ENCODE data around the gene NLGN4Y.
A peak's percentile ranks its signal among the peaks of the same experiment; 100 is the strongest.

The NLGN4Y gene

DNA sequence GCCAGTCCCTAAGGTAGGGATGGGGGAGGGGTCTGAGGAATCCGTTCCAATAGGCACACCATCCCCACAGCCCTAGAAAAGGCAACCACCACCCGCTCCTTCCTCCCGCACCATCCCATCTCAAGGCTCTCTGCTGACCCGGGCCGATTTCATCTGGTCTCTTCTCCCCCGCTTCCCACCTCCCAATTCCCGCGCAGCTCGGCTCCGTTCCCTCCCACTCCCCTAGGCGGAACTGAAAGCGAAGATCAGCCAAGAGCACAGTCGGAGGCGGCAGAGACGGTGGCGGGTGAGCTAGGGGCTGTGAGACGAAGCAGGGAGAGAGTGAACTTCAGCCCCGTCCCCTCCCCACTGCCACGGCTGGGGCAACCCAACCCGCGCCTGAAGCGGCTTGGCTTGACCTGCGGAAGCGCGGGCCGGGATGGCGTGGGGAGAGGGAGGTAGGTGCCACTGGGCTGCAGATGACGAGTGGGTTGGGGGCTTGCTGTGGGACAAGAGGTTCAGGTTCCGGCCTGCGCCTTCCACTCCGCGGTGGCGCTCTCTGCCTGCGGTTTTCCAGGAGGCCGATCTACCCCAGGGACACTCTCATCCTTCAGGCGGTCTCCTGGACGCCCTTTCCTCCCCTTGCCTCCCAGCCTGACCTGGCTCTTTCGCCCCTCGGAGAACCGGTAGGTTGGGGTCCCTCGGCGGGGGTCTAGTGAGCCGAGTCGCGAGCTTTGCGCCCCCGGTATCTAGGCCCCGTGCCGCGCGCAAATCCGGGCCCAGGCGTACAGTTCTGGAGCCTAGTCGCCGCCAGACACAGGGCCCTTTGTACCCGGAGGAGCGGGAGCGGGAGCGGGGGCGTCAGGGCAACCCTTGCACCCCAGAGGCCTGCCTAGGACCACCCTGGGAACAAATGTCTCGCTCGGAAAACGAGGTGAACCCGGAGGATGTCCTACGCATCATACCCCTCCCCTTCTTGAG is at the start of gene NLGN4Y:
Gene NLGN4Y (plus strand): TSS at position 258 of the 960 bp plus-strand sequence. CDS start 97,591 bp downstream, outside the sequence.
- peak; percentile 30 for DNase-seq

DNA sequence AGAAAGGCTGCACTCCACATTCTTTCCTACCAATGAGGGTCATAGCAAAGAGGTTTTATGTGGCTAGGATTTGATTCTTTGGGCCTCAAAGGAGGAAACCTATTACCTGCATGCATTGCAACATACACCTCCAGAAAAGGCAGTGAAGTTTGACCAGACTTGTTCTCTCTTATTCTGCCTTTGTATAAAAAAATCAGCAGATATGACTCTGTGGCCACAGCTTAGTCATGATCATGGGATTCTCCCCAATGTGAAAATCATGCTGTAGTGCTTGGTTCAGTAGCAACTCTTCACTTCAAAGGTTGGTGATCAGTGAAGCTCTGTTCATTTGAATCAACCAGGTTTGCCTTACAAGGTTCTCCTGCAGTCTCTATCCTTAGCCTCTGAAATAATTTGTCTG is 38.4 kb upstream of the NLGN4Y start:
- no peak for DNase-seq

DNA sequence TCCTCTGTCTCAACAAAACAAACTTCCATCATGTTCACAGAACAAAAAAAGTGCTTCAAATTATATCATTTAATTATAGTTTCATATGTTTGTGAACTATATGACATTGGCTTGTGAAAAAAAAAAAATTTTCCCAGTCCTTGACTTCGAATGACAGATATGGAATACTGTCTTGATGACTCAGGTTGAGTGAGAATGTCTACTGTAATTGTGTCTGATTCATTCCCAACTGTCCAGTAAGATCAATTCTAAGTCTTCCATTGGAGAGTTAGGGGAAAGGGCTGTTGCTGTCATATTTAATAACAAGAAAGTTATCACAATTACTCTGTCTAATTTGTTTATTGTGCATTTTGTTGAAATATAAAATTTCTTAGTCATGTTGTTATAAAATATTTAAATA is 34.1 kb upstream of the NLGN4Y start:
- no peak for DNase-seq

DNA sequence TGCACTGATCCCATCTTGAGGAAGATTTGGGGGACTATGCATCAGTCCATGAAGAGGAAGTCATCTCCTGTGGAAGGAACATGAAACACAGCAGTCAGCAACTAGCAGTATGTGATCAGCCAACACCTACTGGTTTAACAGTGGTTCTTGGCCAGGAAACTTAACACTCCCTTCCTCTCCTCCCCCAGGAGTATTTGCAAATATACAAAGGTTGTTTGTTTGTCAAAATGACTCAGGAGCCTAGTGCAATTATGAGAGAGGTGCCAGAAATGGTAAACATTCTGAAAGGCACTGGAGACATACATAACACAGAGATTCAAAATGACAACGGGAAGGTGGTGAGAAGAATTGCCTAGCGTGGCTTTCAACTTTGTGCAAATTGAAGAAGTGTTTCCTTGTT is 26.3 kb upstream of the NLGN4Y start:
- DNase-seq: no peak

DNA sequence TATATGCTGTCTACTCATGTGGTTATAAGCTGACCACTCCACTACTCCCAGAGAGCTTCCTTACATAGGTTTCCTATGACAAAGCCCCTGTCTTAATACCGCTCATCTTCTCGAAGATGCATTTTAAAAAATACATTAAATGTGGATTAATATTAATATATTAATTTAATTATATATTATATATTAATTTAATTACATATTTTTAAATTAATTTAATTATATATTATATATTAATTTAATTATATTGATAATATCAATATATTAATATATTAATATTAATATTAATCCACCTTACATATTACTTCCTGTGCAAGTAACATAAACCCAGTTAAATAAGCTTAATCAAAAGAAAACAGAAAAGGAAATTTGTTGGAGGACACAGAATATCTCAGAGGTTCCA is 19.7 kb upstream of the NLGN4Y start:
- no peak for DNase-seq

DNA sequence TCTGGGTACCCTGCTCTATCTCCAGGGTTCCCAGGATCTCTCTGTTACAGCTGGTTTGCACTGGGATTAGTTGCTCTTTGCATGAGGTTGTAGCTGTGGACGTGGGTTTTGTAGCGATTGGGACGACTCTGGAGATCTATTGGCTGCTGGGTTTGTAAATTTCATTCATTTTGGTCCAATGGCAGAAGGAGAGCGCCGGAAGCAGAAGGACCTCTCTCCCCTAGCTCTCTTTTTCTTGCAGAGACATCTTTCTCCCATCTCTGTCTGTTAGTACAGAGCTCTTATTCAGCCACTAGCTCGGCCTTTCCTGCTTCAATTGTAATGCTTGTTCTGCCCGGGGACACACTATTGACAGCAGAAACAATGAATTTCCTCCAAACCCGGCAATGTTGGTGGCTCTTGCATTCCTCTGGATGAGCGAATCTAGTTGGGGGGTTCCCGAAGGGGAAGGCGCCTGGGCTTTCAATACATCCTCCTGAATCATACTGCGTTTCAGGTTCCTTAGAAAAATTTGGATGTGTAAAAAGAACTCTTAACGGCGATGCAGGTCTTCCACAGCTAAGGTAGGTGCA is 1.9 kb upstream of the NLGN4Y start:
- no peak for DNase-seq

DNA sequence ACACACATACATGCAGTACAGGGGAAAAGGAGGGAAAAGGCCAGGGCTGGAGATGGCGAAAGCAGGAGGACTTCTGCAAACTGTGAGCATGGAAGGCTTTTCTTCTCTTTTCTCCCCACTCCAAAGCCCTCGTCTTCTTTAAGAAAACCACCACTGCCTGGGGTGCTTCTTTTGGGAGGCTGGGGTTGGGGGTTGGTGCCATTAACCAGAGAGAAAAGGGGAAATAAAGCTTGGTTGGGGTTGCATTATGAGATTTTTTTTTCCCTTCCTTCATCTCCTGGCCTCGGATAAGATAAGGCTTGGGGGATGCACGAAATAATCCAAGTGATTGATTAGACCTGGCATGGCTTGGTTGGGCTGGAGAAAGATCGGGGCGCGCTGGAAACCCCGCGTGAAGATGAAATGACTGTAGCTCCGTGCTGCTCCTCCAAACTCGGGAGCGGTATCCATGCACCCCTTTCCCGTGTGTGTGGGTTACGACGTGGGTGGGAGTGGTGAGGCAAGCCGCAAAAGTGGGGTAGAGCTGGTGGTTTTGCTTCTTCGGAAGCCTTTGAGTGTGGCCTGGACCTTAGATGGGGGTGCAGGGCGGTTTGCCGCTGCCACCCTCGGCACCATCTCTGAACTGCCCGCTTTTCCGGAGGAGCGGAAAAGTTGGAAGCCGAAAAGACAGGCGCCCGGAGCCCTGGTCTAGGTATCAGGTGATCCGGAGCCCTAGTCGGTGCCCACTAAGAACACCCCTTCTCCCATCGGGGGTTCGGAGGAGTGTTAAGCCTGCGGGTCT is 648 bp upstream of the NLGN4Y start:
- peak; percentile 14 for DNase-seq

DNA sequence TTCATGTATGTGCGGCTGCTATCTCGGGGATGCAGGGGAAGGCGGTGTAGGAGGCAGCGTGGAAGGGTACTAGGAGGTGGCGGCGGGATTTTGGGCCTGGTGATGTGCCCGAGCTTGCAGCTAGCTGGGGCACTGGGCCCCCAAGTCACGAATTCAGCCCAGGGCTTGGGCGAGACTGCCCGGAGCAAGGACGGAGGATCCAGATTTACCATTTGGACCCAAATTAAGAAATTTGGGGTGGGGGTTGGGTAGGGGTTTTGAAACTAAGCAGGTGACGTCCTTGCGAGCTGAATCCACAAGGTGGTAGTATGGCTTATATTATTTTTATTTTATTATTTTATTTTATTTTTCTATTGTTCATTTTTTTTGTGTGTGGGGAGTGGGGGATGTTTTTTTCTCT is 986 bp downstream of the NLGN4Y start:
- peak; percentile 3 for DNase-seq

DNA sequence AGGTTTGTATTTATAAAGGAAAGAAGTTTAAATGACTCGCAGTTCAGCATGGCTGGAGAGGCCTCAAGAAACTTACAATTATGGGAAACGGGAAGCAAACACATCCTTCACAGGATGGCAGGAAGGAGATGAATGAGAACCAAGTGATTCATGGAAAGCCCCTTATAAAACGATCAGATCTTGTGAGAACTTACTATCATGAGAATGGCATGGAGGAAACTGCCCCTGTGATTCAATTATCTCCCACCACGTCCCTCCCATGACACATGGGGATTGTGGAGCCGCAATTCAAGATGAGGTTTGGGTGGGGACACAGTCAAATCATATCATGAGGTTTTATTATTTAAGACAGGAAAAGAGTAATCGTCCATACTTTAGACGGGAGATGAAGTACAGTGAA is 4.0 kb downstream of the NLGN4Y start:
- no peak for DNase-seq

DNA sequence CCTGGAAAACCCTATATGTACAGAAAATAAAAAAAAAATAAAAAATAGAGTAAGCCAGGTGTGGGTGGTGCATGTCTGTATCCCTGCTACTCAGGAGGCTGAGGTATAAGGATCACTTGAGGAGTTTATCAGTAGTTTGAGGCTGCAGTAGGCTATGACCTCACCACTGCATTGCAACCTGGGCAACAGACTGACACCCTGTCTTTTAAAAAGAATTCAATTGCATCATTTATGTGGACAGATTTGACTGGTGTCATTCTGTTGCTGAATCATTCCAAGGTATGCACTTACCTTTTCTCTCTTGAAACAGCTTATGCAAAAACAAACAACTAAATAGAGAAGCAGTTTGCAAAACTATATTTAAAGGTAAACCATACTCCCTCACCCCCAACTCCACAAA is 12.4 kb downstream of the NLGN4Y start:
- DNase-seq: no peak

DNA sequence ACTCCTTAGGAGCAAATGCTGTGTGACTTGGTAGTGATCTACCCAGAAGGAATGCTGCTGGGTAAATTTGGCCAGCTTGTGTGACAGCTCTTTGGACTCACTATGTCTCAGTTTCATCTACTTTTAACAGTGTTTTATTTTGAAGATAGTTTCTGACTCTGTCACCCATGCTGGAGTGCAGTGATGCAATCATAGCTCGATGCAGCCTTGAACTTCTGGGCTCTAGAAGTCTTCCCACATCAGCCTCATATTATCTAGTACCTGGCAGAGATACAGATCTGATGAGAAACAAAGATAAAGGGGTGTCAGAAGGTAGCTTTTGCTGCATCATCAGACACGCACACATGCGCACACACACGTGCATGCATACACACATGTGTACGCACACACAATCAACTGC is 19.2 kb downstream of the NLGN4Y start:
- no peak for DNase-seq

DNA sequence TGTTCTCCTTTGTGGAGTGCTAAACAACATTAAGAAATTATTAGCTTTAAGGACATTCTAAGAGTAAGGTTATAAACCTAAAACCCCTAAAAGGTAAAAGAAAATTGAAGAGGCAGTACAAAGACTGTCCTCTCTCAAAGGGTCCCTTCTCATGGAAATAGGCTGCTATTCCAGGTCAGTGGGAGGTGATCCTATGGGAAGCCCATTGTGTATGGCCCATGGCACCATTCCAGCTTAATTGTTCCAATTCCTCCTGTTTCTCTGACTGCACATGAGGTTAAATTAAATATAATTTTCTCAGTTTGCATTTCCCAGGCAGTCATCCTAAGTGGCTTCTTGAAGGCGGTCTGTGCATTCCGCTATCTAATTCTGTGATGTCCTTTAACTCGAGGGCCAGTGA is 57.0 kb downstream of the NLGN4Y start:
- DNase-seq: no peak

DNA sequence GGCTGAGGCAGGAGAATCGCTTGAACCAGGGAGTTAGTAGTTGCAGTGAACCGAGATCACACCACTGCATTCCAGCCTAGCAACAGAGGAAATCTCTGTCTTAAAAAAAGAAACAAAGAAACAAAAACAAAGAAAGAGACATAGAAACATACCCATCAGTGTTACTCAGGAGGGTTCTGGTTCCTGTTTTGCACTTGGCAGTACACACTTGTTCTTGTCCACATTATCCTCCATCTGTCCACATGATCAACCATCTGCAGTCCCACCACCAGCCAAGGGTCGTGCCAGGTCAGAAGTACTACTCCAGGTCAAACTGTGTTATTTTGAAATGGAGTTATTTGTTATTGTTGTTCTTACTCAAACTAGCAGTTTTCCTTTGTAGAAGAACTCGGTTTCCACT is 62.4 kb downstream of the NLGN4Y start:
- DNase-seq: no peak

DNA sequence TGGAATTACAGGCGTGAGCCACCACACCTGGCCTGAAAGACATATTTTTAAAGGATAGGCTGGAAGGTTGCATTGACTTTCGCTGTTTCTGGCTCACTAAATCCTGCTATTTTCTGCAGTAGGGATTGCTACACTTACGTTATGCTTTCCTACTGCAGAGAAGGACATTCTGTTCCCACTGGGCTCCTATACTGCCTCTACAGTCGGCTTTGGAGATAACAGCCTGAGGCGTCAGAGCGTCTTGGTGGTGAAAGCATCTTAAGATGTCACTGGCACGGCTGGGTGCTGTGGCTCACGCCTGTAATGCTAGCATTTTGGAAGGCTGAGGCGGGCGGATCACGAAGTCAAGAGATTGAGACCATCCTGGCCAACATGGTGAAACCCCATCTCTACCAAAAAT is 77.0 kb downstream of the NLGN4Y start:
- DNase-seq: no peak

DNA sequence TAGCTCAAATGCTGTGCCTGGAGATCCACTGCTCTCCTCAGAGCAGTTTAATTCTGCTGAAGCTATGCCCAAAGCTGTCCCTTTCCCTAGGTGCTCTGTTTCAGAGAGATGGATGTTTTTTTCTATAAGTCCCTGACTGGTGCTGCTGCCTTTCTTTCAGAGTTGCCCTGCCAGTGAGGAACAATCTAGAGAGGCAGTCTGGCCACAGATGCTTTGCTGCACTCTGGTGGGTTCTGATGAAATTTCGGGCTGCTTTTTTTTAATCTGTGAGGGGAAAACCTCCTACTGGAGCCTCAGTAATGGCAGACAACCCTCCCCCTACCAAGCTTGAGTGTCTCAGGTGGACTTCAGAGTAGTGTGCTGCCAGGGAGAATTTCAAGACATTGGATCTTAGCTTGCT is 93.3 kb downstream of the NLGN4Y start:
- DNase-seq: no peak

DNA sequence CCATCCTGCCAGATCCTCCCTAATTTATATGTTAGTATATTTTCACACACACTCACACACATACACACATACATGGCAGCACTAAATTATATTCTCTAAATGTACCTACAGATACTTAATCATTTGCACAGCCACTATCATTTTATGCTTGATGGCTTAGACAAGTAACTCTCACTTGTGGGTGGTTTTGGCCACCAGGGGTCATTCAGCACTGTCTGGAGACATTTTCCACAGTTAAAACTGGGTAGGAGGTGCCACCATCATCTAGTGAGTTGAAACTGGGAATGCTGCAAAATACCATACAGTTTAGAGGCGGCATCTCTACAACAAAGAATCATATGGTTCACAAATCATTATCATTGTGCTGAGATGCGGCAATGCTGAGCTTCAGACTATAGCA is 94.2 kb downstream of the NLGN4Y start:
- no peak for DNase-seq

DNA sequence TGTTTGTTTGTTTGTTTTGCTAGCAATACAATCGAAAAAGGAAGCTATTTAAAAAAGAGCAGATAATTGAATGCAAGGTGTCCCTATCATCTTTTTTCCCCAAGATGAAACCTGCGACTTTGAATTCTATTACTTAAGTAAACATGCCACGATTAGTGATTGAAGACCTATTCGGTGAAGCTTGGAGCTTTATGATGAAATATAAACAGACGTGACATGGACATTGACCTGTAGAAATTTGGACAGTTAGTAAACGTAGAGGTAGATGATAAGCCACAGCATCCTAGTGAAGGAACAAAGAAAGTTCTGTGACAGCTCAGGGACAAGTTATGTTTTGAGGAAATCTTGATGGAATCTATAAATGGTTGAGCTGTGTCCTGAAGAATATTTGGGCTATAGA is 103.9 kb downstream of the NLGN4Y start:
- no peak for DNase-seq

DNA sequence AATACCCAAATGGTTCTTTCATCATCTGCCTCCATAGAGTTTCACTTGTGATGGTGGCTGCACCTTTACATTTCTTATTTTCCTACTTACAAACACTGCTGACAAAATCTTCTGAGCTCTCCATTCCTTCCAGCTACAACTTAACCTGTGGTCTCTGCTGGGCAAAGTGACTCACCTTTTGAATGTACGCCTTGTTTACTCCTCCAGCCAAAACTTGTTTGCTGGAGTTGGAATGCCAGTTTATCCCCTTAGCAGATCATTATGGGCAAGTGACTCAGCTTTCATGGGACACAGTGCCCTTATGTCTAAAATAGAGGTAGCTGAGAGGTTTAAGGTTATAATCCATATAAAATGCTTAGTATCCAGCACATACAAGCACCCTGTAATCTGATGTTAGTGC is 107.3 kb downstream of the NLGN4Y start:
- DNase-seq: no peak

DNA sequence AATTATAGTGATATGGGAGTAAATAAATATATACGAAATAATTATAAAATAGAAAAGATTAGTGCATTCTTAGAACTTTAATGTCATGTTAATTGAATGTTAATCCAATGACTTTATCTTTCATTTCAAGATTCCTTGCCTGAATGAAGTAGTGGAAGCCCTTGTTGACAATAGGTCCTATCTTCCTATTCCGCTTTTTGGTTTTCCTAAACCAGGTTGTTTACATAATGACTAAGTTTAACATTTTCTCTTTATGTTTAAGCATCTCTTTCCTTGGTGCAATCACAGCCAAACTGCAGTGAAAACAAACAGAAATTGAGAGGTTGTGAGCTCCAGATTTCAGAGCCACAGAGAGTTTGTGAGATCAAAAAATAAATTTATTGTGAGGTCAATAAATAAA is 109.4 kb downstream of the NLGN4Y start:
- DNase-seq: no peak

DNA sequence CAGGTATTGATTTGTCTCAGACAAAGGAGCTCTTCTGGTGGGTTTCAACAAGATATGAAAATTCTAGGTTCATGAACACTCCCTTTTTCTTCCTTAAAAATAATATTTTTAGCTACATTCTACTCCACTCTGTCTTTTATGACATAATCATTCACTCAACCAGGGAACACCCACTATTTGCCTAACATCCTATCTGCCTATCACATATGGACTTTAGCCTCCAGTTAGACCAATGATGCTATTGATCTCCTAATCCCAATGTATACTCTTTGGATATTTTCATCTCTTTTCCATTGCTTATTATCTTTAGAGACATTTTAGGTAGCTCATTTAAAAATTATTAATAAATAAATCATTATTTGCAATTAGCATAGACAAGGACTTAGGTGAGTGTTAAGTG is 110.6 kb downstream of the NLGN4Y start:
- no peak for DNase-seq

DNA sequence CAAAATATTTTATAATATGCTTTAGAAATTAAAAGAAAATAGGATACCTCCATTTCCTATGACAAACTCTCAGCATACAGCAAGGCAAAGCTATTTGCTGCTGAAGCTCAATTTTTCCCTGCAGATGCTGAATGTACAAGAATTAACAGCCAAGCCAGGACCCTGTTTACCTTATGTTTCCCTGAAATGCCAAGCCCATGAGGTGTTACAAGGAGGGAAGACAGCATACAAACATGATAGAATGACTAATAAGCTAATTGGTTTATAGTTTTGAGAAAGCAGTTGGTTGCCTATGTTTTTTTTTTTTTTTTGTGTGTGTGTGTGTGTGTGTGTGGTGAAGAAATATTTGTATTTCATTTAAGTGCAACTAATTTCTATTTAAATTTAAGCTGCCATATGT is 113.2 kb downstream of the NLGN4Y start:
- no peak for DNase-seq

DNA sequence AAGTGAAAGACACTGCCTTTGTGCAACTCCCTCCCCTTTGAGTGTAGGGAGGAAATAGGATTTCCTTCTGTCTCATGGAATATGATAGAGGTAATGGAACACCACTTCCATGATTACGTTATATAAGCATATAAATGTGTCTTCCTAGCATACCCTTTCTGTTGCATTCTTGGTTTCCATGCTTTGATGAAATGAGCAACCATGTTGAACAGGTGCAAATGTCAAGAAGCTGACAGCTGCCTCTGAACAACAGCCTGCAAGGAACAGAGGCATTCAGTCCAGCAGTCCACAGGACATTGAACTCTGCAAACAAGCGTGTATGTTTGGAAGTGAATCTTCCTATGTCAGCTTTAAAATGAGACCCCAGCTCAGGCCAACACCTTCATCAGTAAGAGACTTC is 117.5 kb downstream of the NLGN4Y start:
- DNase-seq: no peak

DNA sequence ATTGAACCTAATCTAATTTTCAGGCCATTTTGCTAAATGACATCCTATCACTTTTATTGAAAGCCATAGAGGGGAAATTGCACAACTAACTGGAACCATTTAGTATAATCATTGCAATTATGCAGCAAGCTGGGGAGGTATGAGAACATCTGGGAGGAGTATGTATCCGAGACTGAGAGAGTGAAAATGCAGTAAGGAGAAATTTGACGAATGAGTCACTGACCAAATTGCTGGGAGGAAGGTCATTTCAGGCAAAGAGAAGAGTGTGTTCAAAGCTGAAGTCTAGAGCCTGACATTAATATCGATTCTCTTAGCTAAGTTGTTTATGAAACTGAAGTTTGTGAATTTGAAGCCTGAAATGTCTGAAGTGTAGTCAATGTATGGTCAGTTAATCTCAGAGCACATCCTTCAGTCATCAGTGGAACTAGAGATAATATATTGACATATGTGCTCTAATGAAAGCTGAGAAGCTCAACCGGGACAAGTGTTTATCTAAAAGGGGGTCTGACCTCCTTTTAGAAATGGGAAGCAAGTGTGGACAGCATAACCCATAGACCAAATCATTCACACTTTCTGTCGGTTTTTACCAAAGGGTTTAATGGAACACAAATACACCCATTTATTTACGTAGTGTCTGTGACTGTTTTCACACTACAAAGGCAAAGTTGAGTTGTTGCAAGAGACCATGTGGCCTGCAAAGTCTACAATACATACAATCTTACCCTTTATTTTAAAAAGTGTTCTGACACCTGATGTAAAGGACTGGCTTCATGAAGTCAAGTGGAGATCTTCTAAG is 120.0 kb downstream of the NLGN4Y start:
- no peak for DNase-seq

Data from stimulated activated CD4-positive, alpha-beta T cell treated with anti-CD3 and anti-CD28 coated beads, Interleukin-15, amount 100 ng/mL, for 24 hours (primary cell).